Omental fat pad (tissue), 4 donors: Measurements from ENCODE around the gene KANSL1. TPM values are rescaled to one million over a fixed set of nuclear protein-coding genes. Genes with fewer than 3 reads are reported as not detected.

Experiments used
- ATAC-seq: fragments of 150-250 bp; one replicate; pipeline ENCODE4 v1.9.1; 2016; ENCODE audit warnings: mild to moderate bottlenecking, moderate library complexity; ENCODE audit not compliant: low FRiP score
- DNase-seq: peaks from one replicate; pipeline ENCODE4 v3.0.0-alpha.2; 2019; ENCODE audit warnings: low spot score
- total RNA-seq, 4 donors: library from RNA; depleted of rRNA; stranded (reverse); fragments of >200 nt; gene quantifications; one replicate each; pipeline ENCODE4 v1.1.0, GENCODE V29; 2016
- TF ChIP-seq, protein P1 (sequence below), 3 donors: fragments of 450-650 bp; IDR thresholded peaks; one replicate each; pipeline ENCODE4 v1.5.1; 2016 to 2017; ENCODE audit warnings: antibody characterized with exemption in 3 of 3, mild to moderate bottlenecking in 3 of 3, moderate library complexity in 2 of 3

Gene KANSL1
- total RNA-seq, 4 donors from 2014 or later, result 48.9 to 109 (median 57.4) TPM

GRCh38 chr17:45998987-45999899 lies 194.0 kb downstream of the KANSL1 start, which contains the start of gene STH:
TSS of gene STH (plus strand) at chr17:45999250. CDS start at chr17:45999280, 30 bp downstream.
- DNase-seq, result no peak
- no peak for ATAC-seq
- TF ChIP-seq, protein P1, sequence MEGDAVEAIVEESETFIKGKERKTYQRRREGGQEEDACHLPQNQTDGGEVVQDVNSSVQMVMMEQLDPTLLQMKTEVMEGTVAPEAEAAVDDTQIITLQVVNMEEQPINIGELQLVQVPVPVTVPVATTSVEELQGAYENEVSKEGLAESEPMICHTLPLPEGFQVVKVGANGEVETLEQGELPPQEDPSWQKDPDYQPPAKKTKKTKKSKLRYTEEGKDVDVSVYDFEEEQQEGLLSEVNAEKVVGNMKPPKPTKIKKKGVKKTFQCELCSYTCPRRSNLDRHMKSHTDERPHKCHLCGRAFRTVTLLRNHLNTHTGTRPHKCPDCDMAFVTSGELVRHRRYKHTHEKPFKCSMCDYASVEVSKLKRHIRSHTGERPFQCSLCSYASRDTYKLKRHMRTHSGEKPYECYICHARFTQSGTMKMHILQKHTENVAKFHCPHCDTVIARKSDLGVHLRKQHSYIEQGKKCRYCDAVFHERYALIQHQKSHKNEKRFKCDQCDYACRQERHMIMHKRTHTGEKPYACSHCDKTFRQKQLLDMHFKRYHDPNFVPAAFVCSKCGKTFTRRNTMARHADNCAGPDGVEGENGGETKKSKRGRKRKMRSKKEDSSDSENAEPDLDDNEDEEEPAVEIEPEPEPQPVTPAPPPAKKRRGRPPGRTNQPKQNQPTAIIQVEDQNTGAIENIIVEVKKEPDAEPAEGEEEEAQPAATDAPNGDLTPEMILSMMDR (IDR thresholded peaks at IDR 0.05), result no peak

GRCh38 chr17:45997624-45998023 lies 195.6 kb downstream of the KANSL1 start:
- DNase-seq, result no peak
- no peak for ATAC-seq
- TF ChIP-seq, protein P1 (IDR thresholded peaks at IDR 0.05), result no peak

- DNase-seq, result no peak
- TF ChIP-seq, protein P1 (IDR thresholded peaks at IDR 0.05), result no peak
- ATAC-seq, result no peak
These were observed 196.1 kb downstream of the KANSL1 start for GRCh38 chr17:45997166-45997565.

GRCh38 chr17:45996282-45996937 lies 196.8 kb downstream of the KANSL1 start:
- ATAC-seq, result no peak
- TF ChIP-seq, protein P1 (IDR thresholded peaks at IDR 0.05), result no peak
- DNase-seq, result no peak

DNA sequence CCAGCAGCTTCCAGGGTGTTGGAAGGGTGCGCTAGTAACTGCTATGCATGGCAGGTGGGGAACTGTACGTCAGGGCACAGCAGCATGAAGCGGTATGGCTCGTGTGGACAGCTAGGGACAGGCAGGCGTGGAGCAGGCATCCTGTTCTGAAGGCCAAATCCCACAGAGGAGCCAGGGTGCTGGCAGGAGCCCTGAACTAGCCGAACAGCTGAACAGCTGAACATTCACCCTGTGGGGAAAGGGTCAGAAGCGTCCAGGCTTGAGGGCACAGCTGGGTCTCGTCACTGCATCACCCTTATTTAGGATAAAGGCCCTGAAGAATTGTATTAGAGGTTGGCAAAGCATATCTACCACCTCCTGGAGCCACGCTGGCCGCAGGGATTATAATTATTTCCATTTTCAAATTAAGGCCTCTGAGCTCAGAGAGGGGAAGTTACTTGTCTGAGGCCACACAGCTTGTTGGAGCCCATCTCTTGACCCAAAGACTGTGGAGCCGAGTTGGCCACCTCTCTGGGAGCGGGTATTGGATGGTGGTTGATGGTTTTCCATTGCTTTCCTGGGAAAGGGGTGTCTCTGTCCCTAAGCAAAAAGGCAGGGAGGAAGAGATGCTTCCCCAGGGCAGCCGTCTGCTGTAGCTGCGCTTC lies 197.5 kb downstream of the KANSL1 start:
- DNase-seq (no peak), ATAC-seq (no peak)
- TF ChIP-seq, protein P1 (IDR thresholded peaks at IDR 0.05), result no peak

- TF ChIP-seq, protein P1 (IDR thresholded peaks at IDR 0.05), result no peak
- no peak for DNase-seq
- no peak for ATAC-seq
These were observed 198.2 kb downstream of the KANSL1 start for GRCh38 chr17:45994987-45995386.
